ENCODE measurements around the gene MYBBP1A. TPM values are rescaled to one million over a fixed set of nuclear protein-coding genes. Genes with fewer than 3 reads are reported as not detected.

The MYBBP1A gene
- total and polyA plus RNA-seq, 2 of the 8 experiments (the other 6 are each of a cell fraction or from before 2014, with no cell fraction given), result 46.8 to 151 TPM

DNA sequence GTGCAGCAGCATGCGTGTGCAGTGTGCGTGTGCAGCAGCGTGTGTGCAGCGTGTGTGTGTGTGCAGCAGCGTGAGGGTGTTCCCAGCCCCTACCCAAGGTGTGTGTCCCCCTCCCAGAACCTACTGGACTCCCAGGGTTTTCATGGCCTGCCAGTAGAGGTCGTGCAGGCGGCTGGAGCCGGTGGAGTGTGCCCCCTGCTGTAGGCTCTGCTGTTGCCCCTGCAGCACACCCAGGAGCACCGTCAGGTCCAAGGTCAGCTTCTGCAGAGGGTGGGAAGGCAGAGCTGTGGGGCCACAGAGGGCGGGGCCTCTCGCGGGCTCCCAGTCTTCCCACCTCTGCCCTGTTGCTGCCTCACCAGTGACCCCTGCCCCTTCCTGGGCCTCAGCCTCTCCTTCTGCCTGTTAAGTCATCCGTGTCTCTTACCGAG is 14.9 kb downstream of the MYBBP1A start:
- H2BK120ac ChIP-seq (replicated peaks; ENCODE audit: low read depth, low read length), result no peak overlapping the region
- H2BK5ac ChIP-seq (ENCODE audit: low read depth, low read length), result no peak overlapping the region
- H2AFZ ChIP-seq (ENCODE audit: low read length), result no peak overlapping the region
- peaks cover 0 to 4% (median 0%) of the 10 kb centered on the region in 4 experiments; a peak in 2 of 7 replicates for H3K27me3 ChIP-seq (replicated peaks in 1 of 4; ENCODE audit: control insufficient read depth in 3 of 4, extremely low read depth in 1 of 4, insufficient read depth in 3 of 4, low read length in 3 of 4)
- H2BK15ac ChIP-seq (ENCODE audit: low read length), result no peak overlapping the region
- H2BK12ac ChIP-seq (ENCODE audit: low read depth, low read length), result no peak overlapping the region; the same call in 1 of the 2 replicates
- H3K9ac ChIP-seq (replicated peaks in 1 of 4; ENCODE audit: extremely low read depth in 1 of 4, low read depth in 3 of 4, low read length in 3 of 4), result no peak overlapping the region
- no peak overlapping the region for H3K4ac ChIP-seq (replicated peaks; ENCODE audit: insufficient read length, low read depth, low read length)
- H3K23me2 ChIP-seq (ENCODE audit: low read depth, low read length), result peaks cover 4% of the 10 kb centered on the region; the same call in 1 of the 2 replicates
- H3K14ac ChIP-seq (ENCODE audit: insufficient read length), result no peak overlapping the region
- H3K79me1 ChIP-seq (ENCODE audit: low read depth, low read length), result no peaks in the 10 kb centered on the region
- H2BK20ac ChIP-seq (ENCODE audit: low read length), result no peak overlapping the region
- ChIA-PET POLR2A (ENCODE audit: partially characterized antibody) (interaction anchor here (0.6 to 37.1 kb wide), 4 partner anchors 7 to 724 kb away, joined by 3 to 546 read pairs (median 274); partner anchors contain the start of genes GGT6 and MYBBP1A), CTCF (ENCODE audit: partially characterized antibody) (interaction anchor here (0.7 to 3.6 kb wide), 11 partner anchors 12 to 127 kb away, joined by 3 to 15 read pairs (median 3); no protein-coding TSS in a partner anchor)
- H2AK5ac ChIP-seq (ENCODE audit: low read depth, low read length), result no peak overlapping the region
- no peak overlapping the region; the same call in 1 of the 2 replicates for H4K8ac ChIP-seq (ENCODE audit: extremely low read depth, insufficient read depth, low read length)
- no peak for FAIRE-seq
- peaks cover 23 to 66% (median 40%) of the 10 kb centered on the region in 4 experiments; a peak in 7 of 8 replicates for H3K36me3 ChIP-seq (ENCODE audit: control insufficient read depth in 2 of 4, insufficient read depth in 4 of 4, low read length in 3 of 4)
- H3K4me2 ChIP-seq (ENCODE audit: insufficient read depth in 1 of 2, low read depth in 2 of 2, low read length in 2 of 2), result no peak overlapping the region
- no peak overlapping the region for H3K18ac ChIP-seq (ENCODE audit: extremely low read depth, low read length)
- H3K9me3 ChIP-seq (ENCODE audit: insufficient read depth in 2 of 2, low read depth in 1 of 2, low read length in 1 of 2), result no peaks in the 10 kb centered on the region
- DNase-seq (ENCODE audit: low read depth in 1 of 2, low spot score in 2 of 2), result no peak
- H3K4me3 ChIP-seq (ENCODE audit: extremely low read depth in 1 of 4, insufficient read depth in 2 of 4, low read depth in 3 of 4, low read length in 4 of 4), result no peak overlapping the region
- no peak overlapping the region for H4K91ac ChIP-seq (replicated peaks; ENCODE audit: insufficient read length, low read length)
- H3K79me2 ChIP-seq (ENCODE audit: control insufficient read depth in 1 of 2, insufficient read depth in 2 of 2, low read length in 2 of 2), result no peaks in the 10 kb centered on the region
- H3K23ac ChIP-seq (ENCODE audit: insufficient read length), result no peak overlapping the region
- no peak overlapping the region for H3K56ac ChIP-seq (replicated peaks; ENCODE audit: insufficient read length, low read depth, low read length)
- H4K5ac ChIP-seq (ENCODE audit: insufficient read length, low read depth, low read length), result no peak overlapping the region
- peaks cover 0 to 19% (median 14%) of the 10 kb centered on the region in 4 experiments; a peak in 6 of 7 replicates for H3K4me1 ChIP-seq (replicated peaks in 1 of 4; ENCODE audit: control insufficient read depth in 3 of 4, insufficient read depth in 4 of 4, low read length in 3 of 4)
- H3K27ac ChIP-seq (ENCODE audit: low read depth, low read length), result no peak overlapping the region
- no peak for TF ChIP-seq BRCA1 (IDR thresholded peaks at IDR 0.05; ENCODE audit: low read depth, low read length)
- TF ChIP-seq, protein P1, sequence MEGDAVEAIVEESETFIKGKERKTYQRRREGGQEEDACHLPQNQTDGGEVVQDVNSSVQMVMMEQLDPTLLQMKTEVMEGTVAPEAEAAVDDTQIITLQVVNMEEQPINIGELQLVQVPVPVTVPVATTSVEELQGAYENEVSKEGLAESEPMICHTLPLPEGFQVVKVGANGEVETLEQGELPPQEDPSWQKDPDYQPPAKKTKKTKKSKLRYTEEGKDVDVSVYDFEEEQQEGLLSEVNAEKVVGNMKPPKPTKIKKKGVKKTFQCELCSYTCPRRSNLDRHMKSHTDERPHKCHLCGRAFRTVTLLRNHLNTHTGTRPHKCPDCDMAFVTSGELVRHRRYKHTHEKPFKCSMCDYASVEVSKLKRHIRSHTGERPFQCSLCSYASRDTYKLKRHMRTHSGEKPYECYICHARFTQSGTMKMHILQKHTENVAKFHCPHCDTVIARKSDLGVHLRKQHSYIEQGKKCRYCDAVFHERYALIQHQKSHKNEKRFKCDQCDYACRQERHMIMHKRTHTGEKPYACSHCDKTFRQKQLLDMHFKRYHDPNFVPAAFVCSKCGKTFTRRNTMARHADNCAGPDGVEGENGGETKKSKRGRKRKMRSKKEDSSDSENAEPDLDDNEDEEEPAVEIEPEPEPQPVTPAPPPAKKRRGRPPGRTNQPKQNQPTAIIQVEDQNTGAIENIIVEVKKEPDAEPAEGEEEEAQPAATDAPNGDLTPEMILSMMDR (IDR thresholded peaks at IDR 0.05; ENCODE audit: control extremely low read depth in 1 of 3, insufficient read depth in 1 of 3, low read depth in 1 of 3, low read length in 3 of 3), result peak; percentile 46 to 96 (median 56)
- no peak for TF ChIP-seq CTBP2 (IDR thresholded peaks at IDR 0.05; ENCODE audit: borderline replicate concordance, insufficient read depth, insufficient read length, low read length)
- TF ChIP-seq RAD21 (IDR thresholded peaks at IDR 0.05 in 1 of 2, conservative IDR thresholded peaks at IDR 0.05 in 1 of 2; ENCODE audit: low read depth in 2 of 2, low read length in 2 of 2), result peak; percentile 28 to 50
- TF ChIP-seq POLR2AphosphoS5 (IDR thresholded peaks at IDR 0.05; ENCODE audit: low read depth, low read length), result peak; percentile 41; the same call in 1 of the 2 replicates
- 87% methylated on average over 10 of the region's 14 CpGs; no CpG with 5 or more reads in 1 of the 2 experiments for whole genome bisulfite sequencing, 2 experiments (ENCODE audit: extremely low coverage in 1 of 2, insufficient coverage in 1 of 2, insufficient read length in 1 of 2, insufficient replicate concordance in 2 of 2, low coverage in 1 of 2, low lambda C conversion rate in 2 of 2, missing lambda C conversion rate in 1 of 2)
- peaks cover 11 to 37% of the 10 kb centered on the region in 2 experiments for H4K20me1 ChIP-seq (replicated peaks in 1 of 2; ENCODE audit: control insufficient read depth in 1 of 2, insufficient read depth in 2 of 2, low read length in 2 of 2)
